Thyroid gland (tissue), 4 donors: ENCODE results near the gene CASP8.

Experiments used
- POLR2A ChIP-seq, 2 donors: fragments of 450-650 bp; IDR thresholded peaks; one replicate each; pipeline ENCODE4 v1.6.1; 2017; ENCODE audit warnings: antibody characterized with exemption in 2 of 2, mild to moderate bottlenecking in 2 of 2, moderate library complexity in 1 of 2
- TF ChIP-seq, protein P1 (sequence below), 6 experiments: fragments of 200-600 bp in 3 of 6; fragments of 450-650 bp in 3 of 6; sonication (generic) in 3 of 6; IDR thresholded peaks; one replicate each; pipeline ENCODE4 v1.5.1; 2016 to 2019; ENCODE audit warnings: antibody characterized with exemption in 6 of 6, mild to moderate bottlenecking in 2 of 6, inconsistent platforms in 1 of 6, moderate library complexity in 1 of 6

DNA sequence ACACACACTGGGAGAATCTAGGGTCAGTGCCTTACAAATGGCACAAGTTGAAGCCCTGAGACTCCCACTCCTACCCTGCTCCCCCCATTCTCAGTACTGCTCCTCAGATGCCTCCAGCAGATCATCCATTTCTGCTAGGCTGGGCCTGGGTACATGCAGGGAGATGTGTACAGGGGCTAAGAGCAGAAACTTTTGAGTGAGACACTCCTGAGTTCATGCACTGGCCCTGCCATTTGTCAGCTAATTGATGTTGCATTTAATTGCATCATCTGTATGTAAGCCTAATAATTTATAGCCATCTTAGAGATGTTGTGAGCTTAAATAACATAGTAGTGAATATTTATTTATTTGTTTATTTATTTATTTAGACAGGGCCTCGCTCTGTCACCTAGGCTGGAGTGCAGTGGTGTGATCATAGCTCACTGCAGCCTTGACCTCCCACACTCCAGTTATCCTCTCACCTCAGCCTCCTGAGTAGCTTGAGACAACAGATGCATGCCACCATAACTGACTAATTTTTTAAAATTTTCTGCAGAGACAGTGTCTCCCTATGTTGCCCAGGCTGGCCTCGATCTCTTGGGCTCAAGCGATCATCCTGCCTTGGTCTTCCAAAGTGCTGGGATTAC, 4.8 kb upstream of the CASP8 start:
- TF ChIP-seq, protein P1, sequence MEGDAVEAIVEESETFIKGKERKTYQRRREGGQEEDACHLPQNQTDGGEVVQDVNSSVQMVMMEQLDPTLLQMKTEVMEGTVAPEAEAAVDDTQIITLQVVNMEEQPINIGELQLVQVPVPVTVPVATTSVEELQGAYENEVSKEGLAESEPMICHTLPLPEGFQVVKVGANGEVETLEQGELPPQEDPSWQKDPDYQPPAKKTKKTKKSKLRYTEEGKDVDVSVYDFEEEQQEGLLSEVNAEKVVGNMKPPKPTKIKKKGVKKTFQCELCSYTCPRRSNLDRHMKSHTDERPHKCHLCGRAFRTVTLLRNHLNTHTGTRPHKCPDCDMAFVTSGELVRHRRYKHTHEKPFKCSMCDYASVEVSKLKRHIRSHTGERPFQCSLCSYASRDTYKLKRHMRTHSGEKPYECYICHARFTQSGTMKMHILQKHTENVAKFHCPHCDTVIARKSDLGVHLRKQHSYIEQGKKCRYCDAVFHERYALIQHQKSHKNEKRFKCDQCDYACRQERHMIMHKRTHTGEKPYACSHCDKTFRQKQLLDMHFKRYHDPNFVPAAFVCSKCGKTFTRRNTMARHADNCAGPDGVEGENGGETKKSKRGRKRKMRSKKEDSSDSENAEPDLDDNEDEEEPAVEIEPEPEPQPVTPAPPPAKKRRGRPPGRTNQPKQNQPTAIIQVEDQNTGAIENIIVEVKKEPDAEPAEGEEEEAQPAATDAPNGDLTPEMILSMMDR (IDR thresholded peaks at IDR 0.05), result no peak
- TF ChIP-seq POLR2A (IDR thresholded peaks at IDR 0.05), result no peak
